GM18858 (cell line): ENCODE measurements around the gene VDR.

Source experiments
- ATAC-seq: cut with Tn5 transposase; IDR thresholded peaks from one replicate; pipeline ENCODE4 v1.9.1; 2021; ENCODE audit not compliant: unreplicated experiment

VDR gene

GRCh38 chr12:47904713-47905709 is at the start of gene VDR:
VDR (minus strand) TSS chr12:47904994; CDS start chr12:47879113, 25,881 bp downstream.
- ATAC-seq, result no peak

- ATAC-seq, result no peak
Observed at GRCh38 chr12:47954058-47954457, 49.3 kb upstream of the VDR start.

- no peak for ATAC-seq
Observed at GRCh38 chr12:47950856-47951468, 46.2 kb upstream of the VDR start.

GRCh38 chr12:47949441-47950341 is 44.9 kb upstream of the VDR start:
- no peak for ATAC-seq

GRCh38 chr12:47947341-47947740 is 42.5 kb upstream of the VDR start:
- no peak for ATAC-seq

- no peak for ATAC-seq
Observed at GRCh38 chr12:47946413-47947323, 41.9 kb upstream of the VDR start.

GRCh38 chr12:47945341-47945728 is 40.5 kb upstream of the VDR start:
- no peak for ATAC-seq

- ATAC-seq, result no peak
Observed at GRCh38 chr12:47944685-47945340, 40.0 kb upstream of the VDR start.

- no peak for ATAC-seq
Observed at GRCh38 chr12:47943623-47944340, 39.0 kb upstream of the VDR start.

GRCh38 chr12:47942614-47943225 is 37.9 kb upstream of the VDR start:
- ATAC-seq, result no peak

GRCh38 chr12:47941871-47942613 is 37.2 kb upstream of the VDR start:
- no peak for ATAC-seq

- no peak for ATAC-seq
Observed at GRCh38 chr12:47941475-47941780, 36.6 kb upstream of the VDR start.

GRCh38 chr12:47940773-47941474 is 36.1 kb upstream of the VDR start:
- no peak for ATAC-seq

GRCh38 chr12:47939009-47939601 is 34.3 kb upstream of the VDR start:
- no peak for ATAC-seq

GRCh38 chr12:47938594-47938993 is 33.8 kb upstream of the VDR start:
- ATAC-seq, result no peak

- ATAC-seq, result no peak
Observed at GRCh38 chr12:47938093-47938492, 33.3 kb upstream of the VDR start.

- no peak for ATAC-seq
Observed at GRCh38 chr12:47935184-47935583, 30.4 kb upstream of the VDR start.
